Myocyte (in vitro differentiated cells): Measurements from ENCODE around the gene ANTKMT. TPM values are rescaled to one million over a fixed set of nuclear protein-coding genes. Genes with fewer than 3 reads are reported as not detected.

Source experiments
- DNase-seq: peaks from one replicate; pipeline ENCODE4 v3.0.0-alpha.2; 2012; ENCODE audit warnings: low read depth
- total RNA-seq: library from RNA; depleted of rRNA; stranded (reverse); fragments of >200 nt; gene quantifications from 2 replicates; pipeline ENCODE4 v1.2.3, GENCODE V29; 2014

The ANTKMT gene
- total RNA-seq, 1 donor from 2014 or later, result 44.0 TPM

- no peak for DNase-seq
Measured at GRCh38 chr16:726188-726437, 5.2 kb downstream of the ANTKMT start.

- DNase-seq, result peak; percentile 67
Measured at GRCh38 chr16:726438-727290, 5.7 kb downstream of the ANTKMT start, which contains the start of the genes CCDC78 and HAGHL. TSS of gene CCDC78 (minus strand) at chr16:726443. CDS start at chr16:726367, 76 bp downstream. TSS of gene HAGHL (plus strand) at chr16:727106. CDS start at chr16:727510, 404 bp downstream.

- DNase-seq, result no peak
Measured at GRCh38 chr16:727291-727977, 6.5 kb downstream of the ANTKMT start.

- peak; percentile 84 for DNase-seq
Measured at GRCh38 chr16:728131-728889, 7.4 kb downstream of the ANTKMT start.

GRCh38 chr16:728890-729744, 8.2 kb downstream of the ANTKMT start:
- DNase-seq, result no peak

- DNase-seq, result no peak
Measured at GRCh38 chr16:729768-730665, 9.1 kb downstream of the ANTKMT start.

GRCh38 chr16:730666-731509, 9.9 kb downstream of the ANTKMT start:
- DNase-seq, result no peak

GRCh38 chr16:732332-732731, 11.4 kb downstream of the ANTKMT start:
- no peak for DNase-seq

GRCh38 chr16:732936-733335, 12.0 kb downstream of the ANTKMT start:
- DNase-seq, result no peak

GRCh38 chr16:733382-734207, 12.6 kb downstream of the ANTKMT start:
- no peak for DNase-seq

- no peak for DNase-seq
Measured at GRCh38 chr16:734208-734980, 13.4 kb downstream of the ANTKMT start.

- no peak for DNase-seq
Measured at GRCh38 chr16:734981-735881, 14.3 kb downstream of the ANTKMT start.

GRCh38 chr16:735982-736453, 15.1 kb downstream of the ANTKMT start:
- no peak for DNase-seq

GRCh38 chr16:736936-737481, 16.1 kb downstream of the ANTKMT start:
- no peak for DNase-seq

GRCh38 chr16:739560-740458, 18.9 kb downstream of the ANTKMT start:
- DNase-seq, result no peak
